GM23248 (cell line): ENCODE measurements around the gene GPR68. TPM values are rescaled to one million over a fixed set of nuclear protein-coding genes. Genes with fewer than 3 reads are reported as not detected.
A peak's percentile ranks its signal among the peaks of the same experiment; 100 is the strongest.

Experiments used
- DNase-seq: peaks from one replicate; pipeline ENCODE4 v3.0.0-alpha.2; 2015
- H2AFZ ChIP-seq: fragments of 200-600 bp; sonication (generic); 2 replicates; pipeline ENCODE4 v1.6.1; 2016; ENCODE audit warnings: antibody characterized with exemption
- H3F3A ChIP-seq: fragments of 200-600 bp; sonication (generic); 2 replicates; pipeline ENCODE4 v1.6.1; 2016; ENCODE audit warnings: mild to moderate bottlenecking, antibody characterized with exemption, mixed run types; ENCODE audit not compliant: insufficient read depth
- H3K27ac ChIP-seq: fragments of 200-600 bp; sonication (generic); 2 replicates; pipeline ENCODE4 v1.5.1; 2016; ENCODE audit warnings: mild to moderate bottlenecking
- H3K27me3 ChIP-seq: fragments of 200-600 bp; sonication (generic); replicated peaks from 2 replicates; pipeline ENCODE4 v1.6.1; 2016; ENCODE audit warnings: mild to moderate bottlenecking; ENCODE audit not compliant: insufficient read depth
- H3K36me3 ChIP-seq: fragments of 200-600 bp; sonication (generic); 2 replicates; pipeline ENCODE4 v1.6.1; 2016; ENCODE audit warnings: low read depth, mild to moderate bottlenecking
- H3K4me1 ChIP-seq: fragments of 200-600 bp; sonication (generic); 2 replicates; pipeline ENCODE4 v1.6.1; 2016; ENCODE audit warnings: mild to moderate bottlenecking; ENCODE audit not compliant: insufficient read depth
- H3K4me2 ChIP-seq: fragments of 200-600 bp; sonication (generic); one replicate; pipeline ENCODE4 v1.6.1; 2016; ENCODE audit warnings: mild to moderate bottlenecking; ENCODE audit not compliant: unreplicated experiment
- H3K4me3 ChIP-seq: fragments of 200-600 bp; sonication (generic); 2 replicates; pipeline ENCODE4 v1.5.1; 2016; ENCODE audit warnings: mild to moderate bottlenecking
- H3K79me2 ChIP-seq: fragments of 200-600 bp; sonication (generic); 2 replicates; pipeline ENCODE4 v1.6.1; 2016; ENCODE audit warnings: mild to moderate bottlenecking; ENCODE audit not compliant: insufficient read depth
- H3K9ac ChIP-seq: fragments of 200-600 bp; sonication (generic); 2 replicates; pipeline ENCODE4 v1.6.1; 2016; ENCODE audit warnings: mild to moderate bottlenecking
- H3K9me2 ChIP-seq: fragments of 200-600 bp; sonication (generic); 2 replicates; pipeline ENCODE4 v1.6.1; 2016; ENCODE audit warnings: mixed run types, mild to moderate bottlenecking, moderate library complexity; ENCODE audit not compliant: insufficient read depth
- H3K9me3 ChIP-seq: fragments of 200-600 bp; sonication (generic); one replicate; pipeline ENCODE4 v1.6.1; 2017; ENCODE audit warnings: low read depth
- H4K20me1 ChIP-seq: fragments of 200-600 bp; sonication (generic); 2 replicates; pipeline ENCODE4 v1.6.0; 2016; ENCODE audit not compliant: insufficient read depth
- EZH2 ChIP-seq: fragments of 200-600 bp; sonication (generic); IDR thresholded peaks from 2 replicates; pipeline ENCODE4 v1.6.1; 2018; ENCODE audit warnings: antibody characterized with exemption, mild to moderate bottlenecking; ENCODE audit not compliant: insufficient read depth, poor library complexity, severe bottlenecking
- EZH2phosphoT487 ChIP-seq: fragments of 200-600 bp; sonication (generic); IDR thresholded peaks from 2 replicates; pipeline ENCODE4 v1.6.1; 2018; ENCODE audit warnings: antibody characterized with exemption, moderate library complexity, mild to moderate bottlenecking, low read depth; ENCODE audit not compliant: insufficient read depth
- WGBS, 2 experiments: methylation state at CpG; one replicate each; pipeline ENCODE4 v1.1.6; 2015 to 2017; ENCODE audit warnings: low lambda C conversion rate in 2 of 2, low coverage in 1 of 2; ENCODE audit errors: missing lambda C conversion rate in 2 of 2; 5-methylcytosine and 5-hydroxymethylcytosine counted together
- in situ Hi-C: fragments of 300-500 bp; cut with MboI; formaldehyde crosslinking; loops from 2 replicates; pipeline ENCODE4 v1.15.0; 2020
- polyA plus RNA-seq: library from polyadenylated mRNA; unstranded; fragments of >200 nt; fragmentation: Nextera tagmentation; extraction: Ambion mirVana; gene quantifications from 2 replicates; pipeline ENCODE4 v1.2.1, GENCODE V29; 2016
- total RNA-seq: library from RNA; depleted of rRNA; stranded (reverse); fragments of >200 nt; shearing (Covaris generic); gene quantifications from 2 replicates; pipeline ENCODE4 v1.2.3, GENCODE V29; 2014; rRNA removed

GPR68 gene
- total RNA-seq (8.6 and 10.6 TPM in 2 replicates), polyA plus RNA-seq (5.1 and 5.7 TPM in 2 replicates)

DNA sequence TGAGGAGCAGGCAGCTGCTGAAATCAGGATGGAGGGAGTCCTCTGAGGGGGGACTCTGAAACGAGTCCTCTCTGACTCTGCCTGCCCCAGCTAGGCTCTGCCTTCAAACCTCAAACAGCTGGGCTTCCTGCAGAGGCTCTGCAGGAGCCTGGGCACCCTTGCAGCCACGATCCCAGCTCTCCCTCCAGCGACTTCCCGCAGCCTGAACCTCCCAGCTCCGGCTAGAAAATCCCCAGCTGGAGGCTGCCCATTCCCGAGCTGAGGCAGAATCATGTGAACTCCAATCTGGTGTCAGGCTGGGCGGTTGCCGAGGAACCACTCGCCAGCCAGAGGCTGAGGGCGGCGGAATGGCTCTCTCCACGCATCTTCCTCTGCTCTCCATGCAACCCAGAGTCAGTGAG is at the start of gene GPR68:
Gene GPR68 (minus strand): TSS at position 204 of the 401 bp plus-strand sequence. CDS start 9,654 bp downstream, outside the sequence.
- 2 to 4% methylated on average over 12 of the region's 12 CpGs for WGBS, 2 experiments
- Histone ChIP-seq H3K27me3 (no peaks in the 10 kb centered on the region), H3K79me2 (peaks cover 28% of the 10 kb centered on the region), H3K4me2 (peak within 1 kb of the TSS; percentile 87), H3K9ac (peak within 1 kb of the TSS; percentile 86), H3K4me1 (peaks cover 25% of the 10 kb centered on the region), H4K20me1 (no peaks in the 10 kb centered on the region), H2AFZ (peak within 1 kb of the TSS; percentile 47), H3K4me3 (peak within 1 kb of the TSS; percentile 70), H3K36me3 (no peaks in the 10 kb centered on the region), H3F3A (peaks cover 27% of the 10 kb centered on the region), H3K27ac (peak within 1 kb of the TSS; percentile 98), H3K9me3 (no peaks in the 10 kb centered on the region), H3K9me2 (no peaks in the 10 kb centered on the region)
- peak; percentile 92 for DNase-seq
- TF ChIP-seq EZH2phosphoT487: no peak
- TF ChIP-seq EZH2: no peak
- in situ Hi-C loops: no loop called here

DNA sequence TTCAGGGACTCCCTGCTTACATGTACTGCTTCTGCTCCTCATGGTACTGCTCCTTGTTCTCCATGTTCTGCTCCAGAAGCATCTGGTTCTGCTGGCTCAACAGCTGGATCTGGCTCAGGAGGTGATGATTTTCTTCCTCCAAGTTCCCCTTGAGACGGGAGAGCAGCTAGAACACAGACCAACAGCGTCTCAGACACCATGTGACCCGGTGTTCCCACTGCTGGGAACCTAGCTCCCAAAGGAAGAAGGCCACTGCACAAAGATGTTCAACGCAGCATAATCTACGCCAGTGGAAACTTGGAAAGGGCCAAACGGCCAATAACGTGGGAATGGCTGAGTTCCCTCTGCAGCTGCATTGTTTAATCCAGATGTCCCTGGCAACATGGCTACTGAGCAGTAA is 49.6 kb upstream of the GPR68 start:
- H3K4me1 ChIP-seq: no peaks in the 10 kb centered on the region
- in situ Hi-C loops: no loop called here

DNA sequence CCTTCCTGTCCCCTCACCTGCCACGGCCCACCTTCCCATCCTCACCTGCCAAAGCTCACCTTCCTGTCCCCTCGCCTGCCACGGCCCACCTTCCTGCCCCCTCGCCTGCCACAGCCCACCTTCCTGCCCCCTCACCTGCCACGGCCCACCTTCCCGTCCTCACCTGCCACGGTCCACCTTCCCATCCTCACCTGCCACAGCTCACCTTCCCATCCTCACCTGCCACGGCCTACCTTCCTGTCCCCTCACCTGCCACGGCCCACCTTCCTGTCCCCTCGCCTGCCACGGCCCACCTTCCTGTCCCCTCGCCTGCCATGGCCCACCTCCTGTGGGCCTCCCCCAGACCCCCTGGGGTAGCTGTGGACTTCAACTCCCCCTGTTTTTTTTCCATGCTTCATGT is 48.8 kb upstream of the GPR68 start:
- H3K36me3 ChIP-seq: no peaks in the 10 kb centered on the region
- H3K79me2 ChIP-seq: no peaks in the 10 kb centered on the region
- H3K9me3 ChIP-seq: no peaks in the 10 kb centered on the region
- no peaks in the 10 kb centered on the region for H3K9me2 ChIP-seq
- no peaks in the 10 kb centered on the region for H3K4me1 ChIP-seq
- H4K20me1 ChIP-seq: no peaks in the 10 kb centered on the region
- H3K4me2 ChIP-seq: no peak overlapping the region
- H3K9ac ChIP-seq: no peak overlapping the region
- H3K4me3 ChIP-seq: no peak overlapping the region
- peaks cover 15% of the 10 kb centered on the region for H3K27me3 ChIP-seq
- in situ Hi-C loops: no loop called here
- no peak overlapping the region for H2AFZ ChIP-seq
- no peaks in the 10 kb centered on the region for H3F3A ChIP-seq
- 23 to 100% methylated on average over 1 to 12 of the region's 12 CpGs for WGBS, 2 experiments
- TF ChIP-seq EZH2 (no peak), EZH2phosphoT487 (no peak)
- no peak for DNase-seq
- H3K27ac ChIP-seq: no peak overlapping the region

More for the DNA sequence above, 49.6 kb upstream of the GPR68 start:
- Histone ChIP-seq H2AFZ (no peak overlapping the region), H3K27me3 (peaks cover 15% of the 10 kb centered on the region), H3K27ac (no peak overlapping the region), H3F3A (no peaks in the 10 kb centered on the region), H3K79me2 (no peaks in the 10 kb centered on the region), H3K4me3 (no peak overlapping the region), H3K4me2 (no peak overlapping the region), H3K9ac (no peak overlapping the region), H3K9me2 (no peaks in the 10 kb centered on the region), H3K9me3 (no peaks in the 10 kb centered on the region), H3K36me3 (no peaks in the 10 kb centered on the region), H4K20me1 (no peaks in the 10 kb centered on the region)
- 16% methylated on average over 7 of the region's 7 CpGs for WGBS, 2 experiments
- TF ChIP-seq EZH2phosphoT487 (no peak), EZH2 (no peak)
- DNase-seq: peak; percentile 28

- in situ Hi-C loops: no loop called here
- TF ChIP-seq EZH2 (no peak), EZH2phosphoT487 (no peak)
- H3K4me3 ChIP-seq: no peak overlapping the region
- H2AFZ ChIP-seq: no peak overlapping the region
- no peaks in the 10 kb centered on the region for H3F3A ChIP-seq
- H3K9me2 ChIP-seq: no peaks in the 10 kb centered on the region
- H3K4me2 ChIP-seq: no peak overlapping the region
- WGBS, 2 experiments: 87 to 89% methylated on average over 15 of the region's 15 CpGs
- H3K27ac ChIP-seq: no peak overlapping the region
- H3K79me2 ChIP-seq: no peaks in the 10 kb centered on the region
- H3K27me3 ChIP-seq: peaks cover 15% of the 10 kb centered on the region
- H3K9me3 ChIP-seq: no peaks in the 10 kb centered on the region
- no peak overlapping the region for H3K9ac ChIP-seq
- H3K4me1 ChIP-seq: no peaks in the 10 kb centered on the region
- H3K36me3 ChIP-seq: no peaks in the 10 kb centered on the region
- DNase-seq: no peak
- H4K20me1 ChIP-seq: no peaks in the 10 kb centered on the region
Observed at GRCh38 chr14:91292491-91292890, 48.0 kb upstream of the GPR68 start.
